Mesodermal cell (in vitro differentiated cells): ENCODE measurements around the gene CPXM1.
"Not testable (repeated sequence)": the region's sequence is repeated elsewhere in the genome, so short reads cannot be mapped to it uniquely, and the experiment has no call there.

Experiments
- H3K27ac ChIP-seq: 2 replicates; pipeline ENCODE4 v1.7.0; 2013; ENCODE audit warnings: mild to moderate bottlenecking, low read depth, low read length, moderate library complexity; ENCODE audit not compliant: severe bottlenecking
- H3K36me3 ChIP-seq: 2 replicates; pipeline ENCODE4 v1.7.1; 2013; ENCODE audit warnings: mild to moderate bottlenecking, low read length, moderate library complexity; ENCODE audit not compliant: control insufficient read depth, insufficient read depth
- H3K4me1 ChIP-seq: one replicate; pipeline ENCODE4 v1.7.1; 2013; ENCODE audit warnings: mild to moderate bottlenecking, low read length; ENCODE audit not compliant: insufficient read depth, control insufficient read depth, poor library complexity, severe bottlenecking
- H3K4me3 ChIP-seq: 2 replicates; pipeline ENCODE4 v1.7.0; 2013; ENCODE audit warnings: low read length, control low read depth, mild to moderate bottlenecking; ENCODE audit not compliant: insufficient read depth, poor library complexity, severe bottlenecking; ENCODE audit errors: extremely low read depth
- H3K9me3 ChIP-seq: 2 replicates; pipeline ENCODE4 v1.7.1; 2013; ENCODE audit warnings: mild to moderate bottlenecking, low read length, moderate library complexity; ENCODE audit not compliant: control insufficient read depth
- WGBS, 2 experiments: methylation state at CpG; one replicate each; pipeline ENCODE4 v1.1.5; 2013; ENCODE audit warnings: missing lambda C conversion rate in 2 of 2; ENCODE audit not compliant: insufficient coverage in 2 of 2; 5-methylcytosine and 5-hydroxymethylcytosine counted together

The CPXM1 gene

DNA sequence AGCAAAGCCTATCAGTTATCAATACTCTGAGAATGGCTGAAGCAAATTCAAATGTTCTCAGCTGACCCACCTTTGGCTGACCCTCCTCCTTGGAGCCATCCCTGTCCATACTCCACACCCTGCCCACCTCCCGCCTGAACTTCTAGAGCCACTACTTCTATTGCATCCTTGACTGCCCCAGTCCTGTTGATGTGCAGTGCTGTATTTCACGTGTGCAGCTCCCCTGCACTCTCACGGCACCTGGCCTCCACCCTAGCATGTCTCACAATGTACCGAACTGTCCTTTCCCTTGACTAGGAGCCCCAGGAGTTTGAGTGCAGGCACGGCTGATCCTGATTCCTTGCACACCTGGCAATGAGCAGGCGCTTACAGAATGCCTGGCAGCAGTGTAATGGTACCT, 7.0 kb downstream of the CPXM1 start:
- Histone ChIP-seq H3K27ac (no peak overlapping the region), H3K36me3 (peaks cover 40% of the 10 kb centered on the region), H3K4me3 (no peak overlapping the region), H3K9me3 (no peaks in the 10 kb centered on the region), H3K4me1 (no peaks in the 10 kb centered on the region)
- 96 to 97% methylated on average over 6 of the region's 6 CpGs for WGBS, 2 experiments

DNA sequence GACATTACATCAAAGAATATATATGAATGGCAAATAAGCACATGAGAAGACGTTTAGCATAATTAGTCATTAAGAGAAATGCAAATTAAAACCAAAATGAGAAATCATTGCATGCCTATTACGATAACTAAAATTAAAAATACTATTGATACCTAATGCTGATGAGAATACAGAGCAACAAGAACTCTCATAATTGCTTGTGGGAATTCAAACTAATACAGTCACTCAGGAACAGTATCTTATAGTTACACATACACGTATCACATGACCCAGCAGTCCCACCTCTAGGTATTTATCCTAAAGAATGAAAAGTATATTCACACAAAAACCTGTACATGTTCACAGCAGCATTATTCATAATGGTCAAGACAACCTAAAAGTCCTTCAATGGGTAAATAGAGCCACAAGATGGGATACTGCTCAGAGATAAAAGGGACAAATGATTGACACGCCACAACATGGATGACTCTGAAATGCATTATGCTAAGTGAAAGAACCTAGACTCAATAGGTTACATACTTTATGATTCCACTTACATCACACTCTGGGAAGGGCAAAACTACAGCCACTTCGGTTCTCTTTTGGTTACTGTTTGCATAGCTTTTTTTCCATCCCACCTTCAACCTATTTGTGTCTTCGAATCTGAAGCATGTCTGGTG, 16.4 kb downstream of the CPXM1 start:
- H3K4me1 ChIP-seq: no peaks in the 10 kb centered on the region
- no peak overlapping the region for H3K4me3 ChIP-seq
- no peaks in the 10 kb centered on the region for H3K36me3 ChIP-seq
- 80 to 90% methylated on average over 1 to 3 of the region's 6 CpGs for WGBS, 2 experiments
- no peaks in the 10 kb centered on the region for H3K9me3 ChIP-seq
- H3K27ac ChIP-seq: no peak overlapping the region

GRCh38 chr20:2780948-2781347, 19.5 kb downstream of the CPXM1 start:
- no peaks in the 10 kb centered on the region for H3K4me1 ChIP-seq
- no peak overlapping the region for H3K4me3 ChIP-seq
- no peak overlapping the region for H3K27ac ChIP-seq
- WGBS, 2 experiments: 67 to 80% methylated on average over 1 of the region's 3 CpGs
- no peaks in the 10 kb centered on the region for H3K9me3 ChIP-seq
- no peaks in the 10 kb centered on the region for H3K36me3 ChIP-seq

DNA sequence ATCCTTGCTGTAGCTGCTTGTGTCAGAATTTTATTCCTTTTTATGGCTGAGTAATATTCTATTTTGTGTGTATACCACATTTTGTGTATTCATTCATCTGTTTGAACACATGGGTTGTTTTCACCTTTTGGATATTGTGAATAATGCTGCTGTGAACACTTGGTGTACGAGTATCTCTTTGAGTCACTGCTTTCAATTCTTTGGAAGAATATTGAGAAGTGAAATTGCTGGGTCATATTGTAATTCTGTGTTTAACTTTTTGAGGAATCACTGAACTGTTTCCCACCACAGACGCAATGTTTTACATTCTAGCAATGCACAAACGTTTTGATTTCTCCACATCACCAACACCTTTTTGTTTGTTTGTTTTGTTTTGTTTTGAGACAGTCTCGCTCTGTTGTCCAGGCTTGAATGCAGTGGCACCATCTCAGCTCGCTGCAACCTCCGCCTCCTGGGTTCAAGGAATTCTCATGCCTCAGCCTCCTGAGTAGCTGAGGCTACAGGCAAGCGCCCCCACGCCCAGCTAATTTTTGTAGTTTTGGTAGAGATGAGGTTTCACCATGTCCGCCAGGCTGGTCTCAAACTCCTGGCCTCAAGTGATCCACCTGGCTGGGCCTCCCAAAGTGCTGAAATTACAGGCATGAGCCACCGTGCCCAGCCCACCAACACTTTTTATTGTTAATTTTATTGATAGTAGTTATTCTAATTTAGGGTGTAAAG, 21.7 kb downstream of the CPXM1 start:
- 90 to 94% methylated on average over 6 of the region's 10 CpGs for WGBS, 2 experiments
- Histone ChIP-seq H3K36me3 (no peaks in the 10 kb centered on the region), H3K4me1 (no peaks in the 10 kb centered on the region), H3K9me3 (no peaks in the 10 kb centered on the region), H3K4me3 (no peak overlapping the region), H3K27ac (no peak overlapping the region)

GRCh38 chr20:2775139-2775538, 25.3 kb downstream of the CPXM1 start:
- Histone ChIP-seq H3K36me3 (no peaks in the 10 kb centered on the region), H3K4me1 (no peaks in the 10 kb centered on the region), H3K27ac (no peak overlapping the region), H3K4me3 (no peak overlapping the region), H3K9me3 (no peaks in the 10 kb centered on the region)
- 80 to 100% methylated on average over 1 to 3 of the region's 3 CpGs for WGBS, 2 experiments

- Histone ChIP-seq H3K4me3 (no peak overlapping the region), H3K4me1 (no peaks in the 10 kb centered on the region), H3K27ac (no peak overlapping the region), H3K9me3 (no peaks in the 10 kb centered on the region), H3K36me3 (no peaks in the 10 kb centered on the region)
- WGBS, 2 experiments: 90 to 93% methylated on average over 6 to 8 of the region's 9 CpGs
Measured at GRCh38 chr20:2773812-2774211, 26.6 kb downstream of the CPXM1 start.

GRCh38 chr20:2771631-2772080, 28.8 kb downstream of the CPXM1 start:
- WGBS, 2 experiments: 73 to 77% methylated on average over 9 of the region's 12 CpGs
- Histone ChIP-seq H3K4me3 (no peak overlapping the region), H3K9me3 (no peaks in the 10 kb centered on the region), H3K27ac (no peak overlapping the region), H3K36me3 (no peaks in the 10 kb centered on the region), H3K4me1 (no peaks in the 10 kb centered on the region)

GRCh38 chr20:2770091-2770490, 30.3 kb downstream of the CPXM1 start:
- H3K36me3 ChIP-seq, H3K27ac ChIP-seq, H3K4me1 ChIP-seq, H3K9me3 ChIP-seq, H3K4me3 ChIP-seq: not testable (repeated sequence)
- WGBS, 2 experiments: 88 to 98% methylated on average over 8 to 11 of the region's 12 CpGs

DNA sequence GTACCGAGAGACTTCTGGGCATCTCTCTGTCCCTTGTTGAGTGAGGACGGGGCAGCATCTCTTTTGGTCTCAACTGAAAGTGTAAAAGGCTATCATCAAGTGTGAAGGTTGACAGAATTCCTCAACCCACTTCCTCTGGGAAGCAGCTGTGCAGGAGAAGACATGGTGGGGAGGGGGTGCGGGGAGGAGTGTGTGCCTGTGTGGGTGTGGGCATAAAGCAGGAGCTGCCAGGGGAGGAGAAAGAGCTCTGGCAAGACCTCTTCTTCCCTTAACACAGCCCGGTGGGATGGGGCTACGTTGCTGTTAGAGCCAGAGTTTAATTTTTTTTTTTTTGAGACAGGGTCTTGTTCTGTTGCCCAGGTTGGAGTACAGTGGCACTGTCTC, 31.8 kb downstream of the CPXM1 start:
- Histone ChIP-seq H3K27ac (no peak overlapping the region), H3K36me3 (no peaks in the 10 kb centered on the region), H3K4me3 (no peak overlapping the region), H3K4me1 (no peaks in the 10 kb centered on the region), H3K9me3 (no peaks in the 10 kb centered on the region)
- WGBS, 2 experiments: 81% methylated on average over 3 of the region's 5 CpGs; no CpG with 5 or more reads in 1 of the 2 experiments

GRCh38 chr20:2767768-2768631, 32.4 kb downstream of the CPXM1 start:
- H3K27ac ChIP-seq: no peak overlapping the region
- H3K4me3 ChIP-seq: no peak overlapping the region
- no peaks in the 10 kb centered on the region for H3K36me3 ChIP-seq
- 78 to 83% methylated on average over 8 to 11 of the region's 15 CpGs for WGBS, 2 experiments
- no peaks in the 10 kb centered on the region for H3K9me3 ChIP-seq
- H3K4me1 ChIP-seq: no peaks in the 10 kb centered on the region
